SK-N-MC (cell line): ENCODE data around the gene PPP1R3G.
A peak's percentile ranks its signal among the peaks of the same experiment; 100 is the strongest.

ENCODE experiments used
- DNase-seq: peaks from one replicate; pipeline ENCODE4 v3.0.0-alpha.2; 2011; ENCODE audit warnings: low read depth, low spot score
- H3K27ac ChIP-seq: fragments of 200-600 bp; sonication (generic); 2 replicates; pipeline ENCODE4 v1.5.1; 2016; ENCODE audit warnings: mixed run types
- H3K36me3 ChIP-seq: fragments of 200-600 bp; sonication (generic); 2 replicates; pipeline ENCODE4 v1.6.1; 2017; ENCODE audit warnings: antibody characterized with exemption, low read length, mixed read lengths; ENCODE audit not compliant: insufficient read depth
- H3K4me3 ChIP-seq: fragments of 200-600 bp; sonication (generic); 2 replicates; pipeline ENCODE4 v1.5.1; 2016
- H3K9ac ChIP-seq: fragments of 200-600 bp; sonication (generic); 2 replicates; pipeline ENCODE4 v1.8.0; 2017; ENCODE audit warnings: mixed run types, mixed read lengths; ENCODE audit not compliant: insufficient read length
- H3K9me3 ChIP-seq: fragments of 200-600 bp; sonication (generic); 2 replicates; pipeline ENCODE4 v1.6.1; 2017; ENCODE audit warnings: low read depth, mild to moderate bottlenecking, antibody characterized with exemption, low read length, moderate library complexity, mixed read lengths
- EZH2 ChIP-seq: fragments of 200-600 bp; sonication (generic); IDR thresholded peaks from one replicate; pipeline ENCODE4 v1.6.1; 2017; ENCODE audit warnings: antibody characterized with exemption
- FOXP2 ChIP-seq: optimal IDR thresholded peaks from 2 replicates; pipeline ENCODE3; 2011; ENCODE audit warnings: mild to moderate bottlenecking, moderate library complexity; ENCODE audit not compliant: insufficient read depth; ENCODE audit errors: extremely low read length, control extremely low read depth
- POLR2AphosphoS5 ChIP-seq: IDR thresholded peaks from 2 replicates; pipeline ENCODE4 v1.6.1; 2012; ENCODE audit warnings: mild to moderate bottlenecking, low read depth, low read length, borderline replicate concordance

PPP1R3G gene

GRCh38 chr6:5080574-5080973 lies 4.6 kb upstream of the PPP1R3G start:
- Histone ChIP-seq H3K9ac (no peak overlapping the region), H3K4me3 (no peak overlapping the region), H3K9me3 (no peaks in the 10 kb centered on the region), H3K27ac (no peak overlapping the region), H3K36me3 (no peaks in the 10 kb centered on the region)
- no peak for TF ChIP-seq POLR2AphosphoS5
- TF ChIP-seq FOXP2 = no peak
- TF ChIP-seq EZH2 = no peak
- no peak for DNase-seq

GRCh38 chr6:5081182-5081581 lies 4.0 kb upstream of the PPP1R3G start:
- H3K9me3 ChIP-seq = no peaks in the 10 kb centered on the region
- no peak for DNase-seq
- H3K4me3 ChIP-seq = no peak overlapping the region
- no peak for TF ChIP-seq POLR2AphosphoS5
- no peak for TF ChIP-seq FOXP2
- TF ChIP-seq EZH2 = no peak
- H3K27ac ChIP-seq = no peak overlapping the region
- no peaks in the 10 kb centered on the region for H3K36me3 ChIP-seq
- H3K9ac ChIP-seq = no peak overlapping the region

- DNase-seq = no peak
- Histone ChIP-seq H3K36me3 (no peaks in the 10 kb centered on the region), H3K4me3 (no peak overlapping the region), H3K27ac (no peak overlapping the region), H3K9me3 (no peaks in the 10 kb centered on the region), H3K9ac (no peak overlapping the region)
- TF ChIP-seq FOXP2 (no peak), EZH2 (no peak), POLR2AphosphoS5 (no peak)
These were observed 3.2 kb upstream of the PPP1R3G start for GRCh38 chr6:5081955-5082354.

- no peak for DNase-seq
- H3K9ac ChIP-seq = no peak overlapping the region
- no peak overlapping the region for H3K4me3 ChIP-seq
- H3K36me3 ChIP-seq = no peaks in the 10 kb centered on the region
- TF ChIP-seq FOXP2 = no peak
- TF ChIP-seq POLR2AphosphoS5 = no peak
- no peak for TF ChIP-seq EZH2
- no peaks in the 10 kb centered on the region for H3K9me3 ChIP-seq
- no peak overlapping the region for H3K27ac ChIP-seq
These were observed 2.4 kb upstream of the PPP1R3G start for GRCh38 chr6:5082487-5083306.

- no peak overlapping the region for H3K4me3 ChIP-seq
- no peak overlapping the region for H3K27ac ChIP-seq
- no peaks in the 10 kb centered on the region for H3K9me3 ChIP-seq
- no peaks in the 10 kb centered on the region for H3K36me3 ChIP-seq
- no peak for TF ChIP-seq FOXP2
- no peak for TF ChIP-seq POLR2AphosphoS5
- TF ChIP-seq EZH2 = no peak
- H3K9ac ChIP-seq = no peak overlapping the region
- DNase-seq = no peak
These were observed 1.9 kb upstream of the PPP1R3G start for GRCh38 chr6:5083307-5083583.

GRCh38 chr6:5083813-5084359 lies 1.3 kb upstream of the PPP1R3G start:
- no peak for DNase-seq
- Histone ChIP-seq H3K9me3 (no peaks in the 10 kb centered on the region), H3K4me3 (no peak overlapping the region), H3K36me3 (no peaks in the 10 kb centered on the region), H3K9ac (no peak overlapping the region), H3K27ac (no peak overlapping the region)
- TF ChIP-seq POLR2AphosphoS5 = no peak
- no peak for TF ChIP-seq FOXP2
- TF ChIP-seq EZH2 = no peak

GRCh38 chr6:5084360-5084780 lies 771 bp upstream of the PPP1R3G start:
- Histone ChIP-seq H3K4me3 (peak overlapping the region; percentile 73), H3K27ac (no peak overlapping the region), H3K9me3 (no peaks in the 10 kb centered on the region), H3K9ac (no peak overlapping the region), H3K36me3 (no peaks in the 10 kb centered on the region)
- no peak for DNase-seq
- TF ChIP-seq FOXP2 = no peak
- TF ChIP-seq EZH2 = no peak
- no peak for TF ChIP-seq POLR2AphosphoS5

GRCh38 chr6:5085648-5086293 lies 630 bp downstream of the PPP1R3G start:
- no peak overlapping the region for H3K9ac ChIP-seq
- no peaks in the 10 kb centered on the region for H3K9me3 ChIP-seq
- no peak for TF ChIP-seq FOXP2
- TF ChIP-seq EZH2 = no peak
- no peak for TF ChIP-seq POLR2AphosphoS5

GRCh38 chr6:5086294-5086890 lies 1.3 kb downstream of the PPP1R3G start:
- H3K9ac ChIP-seq = no peak overlapping the region
- no peaks in the 10 kb centered on the region for H3K9me3 ChIP-seq
- no peak for DNase-seq
- no peaks in the 10 kb centered on the region for H3K36me3 ChIP-seq
- H3K4me3 ChIP-seq = no peak overlapping the region
- TF ChIP-seq EZH2 (no peak), POLR2AphosphoS5 (no peak), FOXP2 (no peak)
- H3K27ac ChIP-seq = no peak overlapping the region

More at GRCh38 chr6:5085648-5086293, 630 bp downstream of the PPP1R3G start:
- Histone ChIP-seq H3K27ac (no peak overlapping the region), H3K4me3 (peak overlapping the region; percentile 73), H3K36me3 (no peaks in the 10 kb centered on the region)
- DNase-seq = no peak
